Activated T-helper 2 cell treated with anti-CD3 and anti-CD28 coated beads, Interferon-gamma antibody, Interleukin-2, Interleukin-4, amounts not matched to agents 10 μg/mL and 5 μg/mL and 100 μg/mL, durations not matched to agents 14 hours and 24 hours and 36 hours (primary cell): ENCODE measurements around the gene CHRNB2. TPM values are rescaled to one million over a fixed set of nuclear protein-coding genes. Genes with fewer than 3 reads are reported as not detected.

Source experiments
- DNase-seq: peaks from one replicate; pipeline ENCODE4 v3.0.0; 2021; ENCODE audit warnings: low spot score
- H3K27ac Mint-ChIP-seq: one replicate; pipeline ENCODE4 v1.8.0; 2021; ENCODE audit warnings: mixed read lengths
- H3K27me3 Mint-ChIP-seq: one replicate; pipeline ENCODE4 v1.8.0; 2021; ENCODE audit warnings: low read depth, mixed read lengths
- H3K36me3 Mint-ChIP-seq: one replicate; pipeline ENCODE4 v1.8.0; 2021; ENCODE audit warnings: low read depth, mixed read lengths
- H3K4me1 Mint-ChIP-seq: one replicate; pipeline ENCODE4 v1.8.0; 2021; ENCODE audit warnings: low read depth, mixed read lengths
- H3K4me3 Mint-ChIP-seq: one replicate; pipeline ENCODE4 v1.8.0; 2021; ENCODE audit warnings: low read depth, mild to moderate bottlenecking, moderate library complexity, mixed read lengths
- H3K9me3 Mint-ChIP-seq: one replicate; pipeline ENCODE4 v1.8.0; 2021; ENCODE audit warnings: mixed read lengths
- intact Hi-C: fragments of 100-400 bp; cut with micrococcal nuclease; formaldehyde crosslinking; loops from one replicate; pipeline ENCODE4 v1.15.1; 2023
- total RNA-seq: library from RNA; stranded (reverse); gene quantifications from 2 replicates; pipeline ENCODE4 v1.2.3, GENCODE V29; 2022

Gene CHRNB2
- total RNA-seq, 1 donor from 2014 or later = not detected

- Mint-ChIP-seq H3K36me3 (peaks cover 33% of the 10 kb centered on the region), H3K4me1 (peaks cover 53% of the 10 kb centered on the region), H3K27me3 (no peaks in the 10 kb centered on the region), H3K4me3 (no peak overlapping the region), H3K9me3 (no peaks in the 10 kb centered on the region), H3K27ac (peak overlapping the region; percentile 56)
- DNase-seq = no peak
- intact Hi-C loops = no loop called here
Measured at GRCh38 chr1:154611150-154611862, 43.7 kb downstream of the CHRNB2 start.

- H3K27me3 Mint-ChIP-seq = no peaks in the 10 kb centered on the region
- no peak overlapping the region for H3K4me3 Mint-ChIP-seq
- H3K27ac Mint-ChIP-seq = peak overlapping the region; percentile 64
- DNase-seq = no peak
- intact Hi-C loops = no loop called here
- no peaks in the 10 kb centered on the region for H3K9me3 Mint-ChIP-seq
- peaks cover 32% of the 10 kb centered on the region for H3K36me3 Mint-ChIP-seq
- H3K4me1 Mint-ChIP-seq = peaks cover 55% of the 10 kb centered on the region
Measured at GRCh38 chr1:154614247-154614646, 46.7 kb downstream of the CHRNB2 start.

- H3K9me3 Mint-ChIP-seq = no peaks in the 10 kb centered on the region
- peak overlapping the region; percentile 37 for H3K4me3 Mint-ChIP-seq
- no peaks in the 10 kb centered on the region for H3K27me3 Mint-ChIP-seq
- DNase-seq = no peak
- H3K27ac Mint-ChIP-seq = peak overlapping the region; percentile 64
- intact Hi-C loops = no loop called here
- peaks cover 29% of the 10 kb centered on the region for H3K36me3 Mint-ChIP-seq
- peaks cover 49% of the 10 kb centered on the region for H3K4me1 Mint-ChIP-seq
Measured at GRCh38 chr1:154614901-154615300, 47.3 kb downstream of the CHRNB2 start.

- no peaks in the 10 kb centered on the region for H3K9me3 Mint-ChIP-seq
- intact Hi-C loops = no loop called here
- peak overlapping the region; percentile 64 for H3K27ac Mint-ChIP-seq
- H3K36me3 Mint-ChIP-seq = peaks cover 27% of the 10 kb centered on the region
- no peak overlapping the region for H3K4me3 Mint-ChIP-seq
- DNase-seq = no peak
- no peaks in the 10 kb centered on the region for H3K27me3 Mint-ChIP-seq
- H3K4me1 Mint-ChIP-seq = peaks cover 45% of the 10 kb centered on the region
Measured at GRCh38 chr1:154615411-154615810, 47.8 kb downstream of the CHRNB2 start.

GRCh38 chr1:154616659-154617345 lies 49.2 kb downstream of the CHRNB2 start:
- intact Hi-C loops = no loop called here
- DNase-seq = no peak
- Mint-ChIP-seq H3K9me3 (no peaks in the 10 kb centered on the region), H3K27ac (peak overlapping the region; percentile 18), H3K4me3 (no peak overlapping the region), H3K27me3 (no peaks in the 10 kb centered on the region), H3K36me3 (peaks cover 24% of the 10 kb centered on the region), H3K4me1 (peaks cover 39% of the 10 kb centered on the region)

- Mint-ChIP-seq H3K4me1 (peaks cover 49% of the 10 kb centered on the region), H3K36me3 (peaks cover 48% of the 10 kb centered on the region), H3K9me3 (no peaks in the 10 kb centered on the region), H3K27me3 (no peaks in the 10 kb centered on the region), H3K27ac (no peak overlapping the region), H3K4me3 (no peak overlapping the region)
- intact Hi-C loops = no loop called here
- no peak for DNase-seq
Measured at GRCh38 chr1:154619181-154619948, 51.8 kb downstream of the CHRNB2 start.

- DNase-seq = no peak
- H3K9me3 Mint-ChIP-seq = no peaks in the 10 kb centered on the region
- H3K4me3 Mint-ChIP-seq = no peak overlapping the region
- H3K4me1 Mint-ChIP-seq = peaks cover 48% of the 10 kb centered on the region
- intact Hi-C loops = no loop called here
- H3K27me3 Mint-ChIP-seq = no peaks in the 10 kb centered on the region
- H3K36me3 Mint-ChIP-seq = peaks cover 51% of the 10 kb centered on the region
- H3K27ac Mint-ChIP-seq = no peak overlapping the region
Measured at GRCh38 chr1:154620751-154621150, 53.2 kb downstream of the CHRNB2 start.

GRCh38 chr1:154621875-154622274 lies 54.3 kb downstream of the CHRNB2 start:
- no peak for DNase-seq
- Mint-ChIP-seq H3K9me3 (no peaks in the 10 kb centered on the region), H3K4me1 (peaks cover 45% of the 10 kb centered on the region), H3K27ac (peak overlapping the region; percentile 30), H3K36me3 (peaks cover 50% of the 10 kb centered on the region), H3K4me3 (no peak overlapping the region), H3K27me3 (no peaks in the 10 kb centered on the region)
- intact Hi-C loops = no loop called here

- Mint-ChIP-seq H3K27ac (peak overlapping the region; percentile 2), H3K27me3 (no peaks in the 10 kb centered on the region), H3K4me1 (peaks cover 45% of the 10 kb centered on the region), H3K4me3 (no peak overlapping the region), H3K36me3 (peaks cover 52% of the 10 kb centered on the region), H3K9me3 (no peaks in the 10 kb centered on the region)
- DNase-seq = no peak
- intact Hi-C loops = no loop called here
Measured at GRCh38 chr1:154622503-154623039, 55.0 kb downstream of the CHRNB2 start.

GRCh38 chr1:154623358-154623757 lies 55.8 kb downstream of the CHRNB2 start:
- peaks cover 44% of the 10 kb centered on the region for H3K4me1 Mint-ChIP-seq
- peaks cover 51% of the 10 kb centered on the region for H3K36me3 Mint-ChIP-seq
- peak overlapping the region; percentile 10 for H3K27ac Mint-ChIP-seq
- no peak overlapping the region for H3K4me3 Mint-ChIP-seq
- no peak for DNase-seq
- intact Hi-C loops = no loop called here
- H3K9me3 Mint-ChIP-seq = no peaks in the 10 kb centered on the region
- no peaks in the 10 kb centered on the region for H3K27me3 Mint-ChIP-seq

GRCh38 chr1:154624746-154625643 lies 57.4 kb downstream of the CHRNB2 start:
- peaks cover 52% of the 10 kb centered on the region for H3K36me3 Mint-ChIP-seq
- DNase-seq = no peak
- H3K27me3 Mint-ChIP-seq = peaks cover 2% of the 10 kb centered on the region
- no peak overlapping the region for H3K27ac Mint-ChIP-seq
- intact Hi-C loops = loop anchor here (5.0 kb wide), 1 partner anchor 122 kb away; no protein-coding TSS in a partner anchor
- peaks cover 50% of the 10 kb centered on the region for H3K4me1 Mint-ChIP-seq
- H3K4me3 Mint-ChIP-seq = peak overlapping the region; percentile 27
- H3K9me3 Mint-ChIP-seq = peaks cover 5% of the 10 kb centered on the region
